GM18873 (cell line): Measurements from ENCODE around the gene GALNT9.
"Not testable (repeated sequence)": the region's sequence is repeated elsewhere in the genome, so short reads cannot be mapped to it uniquely, and the experiment has no call there.

ENCODE experiments used
- ATAC-seq: cut with Tn5 transposase; IDR thresholded peaks from one replicate; pipeline ENCODE4 v1.9.1; 2021; ENCODE audit warnings: mild to moderate bottlenecking, moderate library complexity, moderate number of reproducible peaks; ENCODE audit not compliant: unreplicated experiment, low FRiP score

GALNT9 gene

GRCh38 chr12:132222096-132222807 is 107.1 kb downstream of the GALNT9 start:
- ATAC-seq, result no peak

DNA sequence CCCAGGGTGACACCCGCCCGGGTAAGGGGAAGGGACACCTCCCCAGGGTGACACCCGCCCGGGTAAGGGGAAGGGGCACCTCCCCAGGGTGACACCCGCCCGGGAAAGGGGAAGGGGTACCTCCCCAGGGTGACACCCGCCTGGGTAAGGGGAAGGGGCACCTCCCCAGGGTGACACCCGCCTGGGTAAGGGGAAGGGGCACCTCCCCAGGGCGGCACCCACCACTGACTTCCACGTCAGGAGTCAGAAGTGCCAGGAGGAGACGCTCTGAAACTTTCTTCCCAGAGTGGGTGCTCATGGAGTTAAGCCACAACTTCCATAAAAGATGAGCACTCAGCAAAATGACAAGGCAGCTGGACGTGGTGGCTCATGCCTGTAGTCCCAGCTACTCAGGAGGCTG is 109.6 kb downstream of the GALNT9 start:
- ATAC-seq, result not testable (repeated sequence)

GRCh38 chr12:132219323-132219722 is 110.1 kb downstream of the GALNT9 start:
- no peak for ATAC-seq

DNA sequence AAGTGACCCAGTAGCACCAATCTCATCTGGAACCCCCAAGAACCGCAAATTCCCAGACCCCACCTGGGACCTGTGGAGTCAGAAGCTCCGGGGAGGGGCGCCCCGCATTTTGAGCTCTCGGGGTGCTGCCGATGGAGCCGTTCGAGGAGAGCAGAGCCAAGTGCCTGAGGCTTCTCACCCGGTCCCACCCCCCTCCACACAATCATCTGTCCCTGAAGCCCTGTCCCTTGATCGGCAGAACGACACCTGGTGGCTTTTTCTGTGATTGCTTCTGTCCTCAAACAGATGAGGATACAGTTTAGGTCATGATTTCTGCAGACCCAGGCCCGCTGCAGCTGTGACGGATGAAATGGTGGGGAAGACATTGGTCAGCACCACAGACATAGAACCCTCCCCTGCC is 110.5 kb downstream of the GALNT9 start:
- no peak for ATAC-seq

GRCh38 chr12:132218527-132218875 is 110.9 kb downstream of the GALNT9 start:
- no peak for ATAC-seq

DNA sequence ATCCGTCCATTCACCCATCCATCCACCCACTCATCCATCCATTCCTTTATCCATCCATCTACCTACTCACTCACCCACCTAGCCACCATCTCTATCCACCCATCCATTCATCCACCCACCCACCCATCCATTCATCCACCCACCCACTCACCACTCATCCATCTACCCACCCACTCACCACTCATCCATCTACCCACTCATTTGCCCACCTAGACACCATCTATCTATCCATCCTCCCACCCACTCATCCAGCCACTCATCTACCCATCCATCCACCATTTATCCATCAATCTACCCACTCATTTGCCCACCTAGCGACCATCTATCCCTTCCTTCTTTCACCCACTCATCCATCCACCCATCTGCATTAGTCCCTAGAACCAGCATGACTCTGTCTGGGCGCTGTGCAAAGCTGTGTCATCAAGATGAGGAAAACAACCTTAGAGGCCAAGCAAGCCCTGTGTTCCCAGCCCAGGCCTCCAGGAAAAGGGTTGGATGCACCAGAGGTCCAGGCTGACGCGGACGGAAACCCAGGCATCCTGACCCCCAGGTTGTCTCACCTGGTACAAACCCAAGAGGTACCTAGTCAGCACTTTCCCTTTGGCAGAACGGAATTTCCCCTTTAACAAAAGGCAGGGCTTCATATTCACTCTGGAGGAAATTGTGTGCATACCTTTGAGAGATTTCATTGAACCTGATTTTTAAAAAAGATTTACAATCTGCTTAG is 111.4 kb downstream of the GALNT9 start:
- no peak for ATAC-seq

DNA sequence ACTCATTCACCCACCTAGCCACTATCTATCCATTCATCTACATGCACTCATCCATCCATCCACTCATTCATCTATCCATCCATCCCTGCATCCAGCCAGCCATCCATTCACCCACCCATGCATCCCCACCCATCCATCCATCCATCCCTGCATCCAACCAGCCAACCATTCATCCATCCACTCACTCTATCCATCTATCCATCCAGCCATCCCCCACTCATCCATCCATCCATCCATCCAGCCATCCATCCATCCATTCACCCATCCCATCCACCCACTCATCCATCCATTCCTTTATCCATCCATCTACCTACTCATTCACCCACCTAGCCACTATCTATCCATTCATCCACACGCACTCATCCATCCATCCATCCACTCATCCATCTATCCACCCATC is 112.0 kb downstream of the GALNT9 start:
- no peak for ATAC-seq

GRCh38 chr12:132216354-132216987 is 112.9 kb downstream of the GALNT9 start:
- ATAC-seq, result no peak

DNA sequence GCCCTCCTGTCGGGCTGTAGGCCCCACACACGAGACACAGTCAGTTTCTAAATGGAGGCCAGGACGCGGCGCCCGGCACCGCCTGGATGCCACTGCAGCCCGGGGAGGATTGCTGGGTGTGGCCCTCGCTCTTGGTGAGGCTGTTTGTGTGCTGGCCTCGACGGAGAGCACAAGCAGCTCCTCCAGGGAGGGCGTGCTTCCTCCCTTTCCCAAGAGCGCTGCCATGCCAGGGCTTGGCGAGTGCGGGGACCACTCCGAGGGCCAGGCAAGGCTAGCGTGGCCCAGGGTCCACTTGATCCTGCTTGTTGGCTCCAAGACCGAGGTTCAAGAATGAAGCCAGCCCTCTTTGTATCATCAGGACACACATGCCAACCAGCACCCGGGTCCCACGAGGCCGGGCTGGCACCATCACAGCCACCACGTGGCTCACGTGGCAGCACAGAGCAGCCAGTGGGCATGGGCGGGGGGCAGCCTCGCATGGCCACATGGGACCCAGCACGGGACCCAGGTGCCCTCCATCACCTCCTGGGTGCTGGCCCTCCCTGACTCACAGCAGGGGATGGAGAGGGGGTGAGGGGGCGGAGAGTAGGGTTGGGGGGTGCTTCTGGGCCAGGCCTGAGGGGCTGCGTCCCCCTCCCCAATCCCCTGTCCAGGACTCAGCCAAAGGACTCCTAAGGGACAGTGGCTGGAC is 113.9 kb downstream of the GALNT9 start:
- no peak for ATAC-seq

DNA sequence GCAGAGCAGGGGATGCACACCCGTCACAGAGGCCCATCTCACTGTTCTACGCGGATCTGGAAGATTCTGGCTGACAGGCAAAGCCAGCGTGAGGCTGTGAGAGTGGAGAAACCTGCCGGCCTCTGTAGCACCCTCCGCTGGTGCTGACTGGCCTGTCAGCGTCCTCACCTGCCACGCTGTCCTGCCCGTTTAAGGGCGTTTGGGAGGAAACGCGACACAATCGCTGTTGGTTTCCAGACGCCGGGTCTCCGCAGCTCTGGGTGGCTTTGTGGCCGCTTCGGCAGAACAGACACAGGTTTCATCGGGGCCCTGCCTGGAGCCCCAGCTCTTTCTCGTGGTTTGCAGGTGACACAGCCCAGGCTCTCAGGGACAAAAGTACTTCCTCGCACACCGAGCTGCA is 114.5 kb downstream of the GALNT9 start:
- no peak for ATAC-seq

GRCh38 chr12:132214161-132214476 is 115.3 kb downstream of the GALNT9 start:
- ATAC-seq, result no peak

- ATAC-seq, result no peak
Observed at GRCh38 chr12:132213359-132214160, 115.8 kb downstream of the GALNT9 start.

- ATAC-seq, result no peak
Observed at GRCh38 chr12:132211816-132212215, 117.6 kb downstream of the GALNT9 start.

- ATAC-seq, result no peak
Observed at GRCh38 chr12:132211326-132211725, 118.1 kb downstream of the GALNT9 start.

DNA sequence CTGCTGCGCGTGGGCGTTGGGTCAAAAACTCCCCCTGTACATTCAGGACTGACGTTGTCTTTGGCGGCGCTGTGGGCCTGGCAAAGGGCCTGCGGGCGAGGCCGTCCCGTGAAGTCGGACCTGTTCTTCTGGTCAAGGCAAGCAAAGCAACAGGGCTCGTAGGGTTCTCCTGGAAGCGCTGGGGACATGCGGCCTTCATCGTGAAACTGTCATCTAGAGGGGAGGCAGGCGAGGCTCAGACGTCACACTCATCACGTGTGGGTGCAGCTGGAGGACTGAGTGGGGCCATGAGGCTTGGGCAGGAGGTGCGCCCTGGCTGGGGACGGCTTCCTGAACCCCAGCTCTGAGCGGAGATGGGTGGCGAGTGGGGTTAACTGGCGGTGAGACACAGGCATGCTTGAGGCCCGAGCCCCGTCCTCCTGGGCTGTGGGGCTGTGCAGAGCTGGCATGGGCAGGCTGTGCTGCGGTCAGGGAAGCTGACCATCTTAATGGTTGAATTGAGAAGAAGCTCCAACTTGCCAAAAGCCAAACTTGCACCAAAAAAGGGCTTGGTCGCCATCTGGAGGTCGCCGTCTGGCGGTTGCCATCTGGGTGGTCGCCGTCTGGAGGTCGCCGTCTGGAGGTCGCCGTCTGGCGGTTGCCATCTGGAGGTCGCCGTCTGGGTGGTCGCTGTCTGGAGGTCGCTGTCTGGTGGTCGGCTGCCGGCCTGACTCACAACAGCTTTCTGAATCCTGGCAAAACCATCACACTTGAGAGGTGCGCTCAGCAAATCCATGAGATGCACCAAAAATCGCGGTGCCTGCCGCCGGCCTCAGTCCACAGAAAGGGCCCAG is 119.0 kb downstream of the GALNT9 start:
- no peak for ATAC-seq

DNA sequence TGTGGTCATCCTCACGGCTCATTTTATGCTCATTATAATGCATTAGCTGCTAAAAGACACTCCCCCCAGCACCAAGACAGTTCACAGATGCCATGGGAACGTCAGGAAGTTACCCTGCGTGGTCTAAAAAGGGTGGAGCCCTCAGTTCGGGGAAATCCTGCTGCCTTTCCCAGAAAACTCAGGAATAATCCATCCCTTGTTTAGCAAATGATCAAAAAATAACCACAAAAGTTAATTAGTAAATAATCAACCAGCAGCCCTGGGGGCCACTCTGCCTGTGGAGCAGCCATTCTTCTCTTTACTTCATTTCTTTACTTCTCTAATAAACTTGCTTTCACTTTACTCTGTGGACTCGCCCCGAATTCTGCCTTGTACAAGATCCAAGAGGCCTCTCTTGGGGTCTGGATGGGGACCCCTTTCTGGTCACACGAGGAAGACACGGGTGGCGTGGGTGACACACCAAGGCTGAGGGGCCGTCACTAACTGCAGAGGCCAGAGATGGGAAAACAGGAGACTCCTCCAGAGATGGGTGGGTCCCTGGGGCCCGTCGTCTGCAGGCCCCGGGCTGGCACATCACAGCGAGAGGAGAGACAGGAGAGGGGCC is 119.7 kb downstream of the GALNT9 start:
- no peak for ATAC-seq

- ATAC-seq, result no peak
Observed at GRCh38 chr12:132208153-132208823, 121.1 kb downstream of the GALNT9 start.

DNA sequence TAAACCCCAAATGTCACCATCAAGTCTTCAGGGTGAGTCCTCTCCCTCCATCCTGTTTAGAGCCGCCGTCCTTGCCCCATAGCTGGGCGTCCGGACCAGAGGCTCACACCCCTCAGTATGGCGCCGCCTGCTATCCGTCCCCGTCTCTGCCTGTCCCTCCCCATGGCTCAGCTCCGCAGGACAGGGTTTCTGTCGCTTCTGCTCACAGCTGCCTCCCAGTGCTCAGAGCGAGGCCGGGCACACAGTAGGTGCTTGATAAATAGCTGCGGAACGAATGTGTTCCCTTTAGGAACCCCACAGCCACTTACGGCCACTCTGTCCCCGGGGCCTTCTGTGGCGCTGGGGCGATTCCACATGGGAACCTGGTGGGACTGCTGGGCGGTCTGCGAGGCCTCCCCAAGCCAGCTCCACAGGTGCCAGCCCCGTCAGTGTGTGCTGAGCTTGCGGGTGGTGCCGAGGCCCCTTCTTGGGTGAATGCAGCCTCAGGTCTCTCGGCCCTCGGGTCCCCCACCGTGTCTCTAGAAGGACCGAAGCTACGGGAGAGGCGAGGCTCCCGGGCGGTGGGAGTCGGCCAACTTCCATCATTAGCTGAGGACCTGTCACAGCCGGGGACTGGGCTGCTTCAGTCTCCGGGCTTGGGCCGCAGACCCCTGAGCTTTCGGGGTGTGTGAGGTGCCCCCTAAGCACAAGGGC is 122.2 kb downstream of the GALNT9 start:
- ATAC-seq, result no peak
